GM12892 (cell line): Measurements from ENCODE around the gene CACNA1B. TPM values are rescaled to one million over a fixed set of nuclear protein-coding genes. Genes with fewer than 3 reads are reported as not detected.
"Not testable (repeated sequence)": the region's sequence is repeated elsewhere in the genome, so short reads cannot be mapped to it uniquely, and the experiment has no call there.

Source experiments
- DNase-seq: peaks from one replicate; pipeline ENCODE4 v3.0.0; 2011; ENCODE audit not compliant: insufficient read length
- FAIRE-seq: peaks from 2 replicates; lab custom pipeline; 2011; peaks lifted over from hg19 to GRCh38; lab: Jason Lieb, UNC
- POLR2A ChIP-seq: IDR thresholded peaks from 2 replicates; pipeline ENCODE4 v1.6.1; 2011; ENCODE audit warnings: low read depth, low read length, control low read depth
- POLR2AphosphoS5 ChIP-seq: IDR thresholded peaks from 2 replicates; pipeline ENCODE4 v1.6.1; 2011; ENCODE audit warnings: low read depth, low read length, control low read depth
- TAF1 ChIP-seq: IDR thresholded peaks from 2 replicates; pipeline ENCODE4 v1.6.1; 2011; ENCODE audit warnings: low read depth, mild to moderate bottlenecking, control low read depth, low read length, borderline replicate concordance
- polyA plus RNA-seq: library from polyadenylated mRNA; unstranded; fragments of >200 nt; gene quantifications from one replicate; pipeline ENCODE4 v1.2.1, GENCODE V29; 2012; ENCODE audit warnings: missing spikeins, inconsistent platforms; ENCODE audit not compliant: missing spikeins

The CACNA1B gene
- polyA plus RNA-seq, result 0.06 TPM

DNA sequence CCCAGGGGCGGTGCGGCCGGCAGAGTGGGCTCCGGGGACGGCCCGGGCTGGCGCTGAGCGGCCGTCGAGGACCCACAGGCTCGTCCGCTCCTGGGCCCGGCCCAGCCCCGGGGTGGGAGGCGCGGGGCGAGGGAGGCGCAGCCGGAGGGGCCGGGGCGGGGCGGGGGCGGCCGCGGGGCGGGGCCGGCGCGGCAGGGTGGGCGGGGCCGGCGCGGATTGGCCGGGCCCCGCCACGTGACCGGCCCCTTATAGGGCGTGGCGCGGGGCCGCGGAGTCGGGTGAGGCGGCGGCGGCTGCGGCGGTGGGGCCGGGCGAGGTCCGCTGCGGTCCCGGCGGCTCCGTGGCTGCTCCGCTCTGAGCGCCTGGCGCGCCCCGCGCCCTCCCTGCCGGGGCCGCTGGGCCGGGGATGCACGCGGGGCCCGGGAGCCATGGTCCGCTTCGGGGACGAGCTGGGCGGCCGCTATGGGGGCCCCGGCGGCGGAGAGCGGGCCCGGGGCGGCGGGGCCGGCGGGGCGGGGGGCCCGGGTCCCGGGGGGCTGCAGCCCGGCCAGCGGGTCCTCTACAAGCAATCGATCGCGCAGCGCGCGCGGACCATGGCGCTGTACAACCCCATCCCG lies at the start of gene CACNA1B:
Gene CACNA1B, plus strand, starts transcription at position 277 of the 617 bp plus-strand sequence. Its CDS starts 152 bp downstream, at position 429.
- not testable (repeated sequence) for FAIRE-seq, DNase-seq

GRCh38 chr9:137827908-137828526 lies 49.6 kb upstream of the CACNA1B start:
- FAIRE-seq (no peak), DNase-seq (no peak)
- TF ChIP-seq POLR2A (no peak), TAF1 (no peak), POLR2AphosphoS5 (no peak)

DNA sequence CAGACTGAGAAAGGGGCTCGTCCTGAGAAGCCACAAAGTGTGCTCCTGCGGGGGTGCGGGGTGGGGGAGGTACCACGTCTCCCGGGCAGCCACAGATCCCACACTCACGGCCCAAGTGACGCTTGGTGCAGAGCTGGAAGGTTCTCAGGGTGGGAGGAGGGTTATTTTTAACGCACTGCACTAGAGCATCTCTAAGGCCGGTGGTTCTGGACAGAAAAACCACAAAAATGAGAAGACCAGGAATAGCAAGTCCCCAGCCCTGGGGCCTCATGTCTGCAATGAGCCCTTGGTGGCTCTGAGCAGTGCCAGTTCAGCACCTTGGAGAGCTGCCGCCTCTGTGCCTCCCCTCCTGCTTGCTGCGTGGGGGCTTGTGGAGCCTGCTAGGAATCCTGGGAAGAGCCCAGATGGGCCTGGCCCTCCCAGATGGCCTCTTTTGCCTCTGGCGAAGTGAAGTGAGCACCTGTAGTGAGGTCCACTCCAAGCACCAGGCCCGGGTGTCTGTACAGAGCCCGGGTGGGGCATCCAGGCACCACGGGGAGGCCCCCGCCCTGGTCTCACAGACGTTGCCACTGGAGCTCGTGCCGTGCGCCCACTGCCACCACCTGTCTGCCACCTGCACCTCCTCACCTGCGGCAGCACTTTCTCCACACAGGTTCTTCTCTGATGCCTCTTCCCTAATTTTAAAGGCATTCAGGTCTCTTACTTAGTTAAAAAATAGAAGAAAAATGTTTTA lies 48.9 kb upstream of the CACNA1B start:
- DNase-seq (no peak), FAIRE-seq (no peak)
- TF ChIP-seq POLR2AphosphoS5 (no peak), TAF1 (no peak), POLR2A (no peak)

- TF ChIP-seq POLR2A (no peak), TAF1 (no peak), POLR2AphosphoS5 (no peak)
- DNase-seq (no peak), FAIRE-seq (no peak)
Measured at GRCh38 chr9:137829260-137829996, 48.2 kb upstream of the CACNA1B start.

DNA sequence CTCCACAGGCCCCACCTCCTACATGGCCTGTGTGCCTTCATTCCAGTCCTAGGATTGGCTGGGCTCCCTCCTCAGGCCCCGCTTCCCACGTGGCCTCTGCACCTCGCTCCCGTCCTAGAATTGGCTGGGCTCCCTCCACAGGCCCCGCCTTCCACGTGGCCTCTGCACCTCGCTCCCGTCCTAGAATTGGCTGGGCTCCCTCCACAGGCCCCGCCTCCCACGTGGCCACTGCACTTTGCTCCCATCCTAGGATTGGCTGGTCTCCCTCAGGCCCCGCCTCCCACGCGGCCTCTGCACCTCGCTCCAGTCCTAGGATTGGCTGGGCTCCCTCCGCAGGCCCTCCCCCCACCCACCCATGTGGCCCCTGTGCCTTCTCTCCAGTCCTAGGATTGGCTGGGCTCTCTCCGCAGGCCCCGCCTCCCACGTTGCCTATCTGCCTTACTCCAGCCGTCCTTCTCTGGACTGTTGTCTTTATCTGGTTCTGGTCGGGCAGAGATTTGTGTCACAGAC lies 45.3 kb upstream of the CACNA1B start:
- no peak for TF ChIP-seq TAF1
- TF ChIP-seq POLR2AphosphoS5, result no peak
- no peak for TF ChIP-seq POLR2A
- FAIRE-seq, result no peak
- no peak for DNase-seq

- no peak for DNase-seq
- FAIRE-seq, result no peak
- no peak for TF ChIP-seq TAF1
- TF ChIP-seq POLR2A, result no peak
- no peak for TF ChIP-seq POLR2AphosphoS5
Measured at GRCh38 chr9:137832830-137833590, 44.6 kb upstream of the CACNA1B start.

- FAIRE-seq, result no peak
- TF ChIP-seq POLR2A (no peak), POLR2AphosphoS5 (no peak), TAF1 (no peak)
- DNase-seq, result no peak
Measured at GRCh38 chr9:137833721-137834613, 43.6 kb upstream of the CACNA1B start.

GRCh38 chr9:137834846-137835546 lies 42.6 kb upstream of the CACNA1B start:
- TF ChIP-seq POLR2A (no peak), TAF1 (no peak), POLR2AphosphoS5 (no peak)
- no peak for DNase-seq
- FAIRE-seq, result no peak

GRCh38 chr9:137836151-137836830 lies 41.3 kb upstream of the CACNA1B start:
- no peak for TF ChIP-seq TAF1
- no peak for TF ChIP-seq POLR2A
- 0 out of 2 replicates have a peak, but pooled peaks have one; percentile 1 for TF ChIP-seq POLR2AphosphoS5
- FAIRE-seq (no peak), DNase-seq (no peak)

GRCh38 chr9:137836831-137837241 lies 40.7 kb upstream of the CACNA1B start:
- FAIRE-seq (no peak), DNase-seq (no peak)
- TF ChIP-seq TAF1 (no peak), POLR2AphosphoS5 (no peak), POLR2A (no peak)
